Astrocyte of the spinal cord (primary cell): ENCODE measurements around the gene SLC4A3.

ENCODE experiments used
- DNase-seq: peaks from one replicate; pipeline ENCODE4 v3.0.0; 2011; ENCODE audit warnings: low read depth, low spot score
- H3K4me3 ChIP-seq: 2 replicates; pipeline ENCODE4 v1.5.1; 2011; ENCODE audit warnings: low read depth, mild to moderate bottlenecking, low read length, moderate library complexity
- CTCF ChIP-seq: IDR thresholded peaks from 2 replicates; pipeline ENCODE4 v1.5.1; 2012; ENCODE audit warnings: low read depth, mild to moderate bottlenecking, low read length, inconsistent platforms
- in situ Hi-C: cut with HindIII; loops from 2 replicates; pipeline ENCODE4 v1.10.0; 2017; ENCODE audit warnings: low sequenced_read_pairs

The SLC4A3 gene

GRCh38 chr2:219658196-219658846, 30.9 kb downstream of the SLC4A3 start:
- no peak for TF ChIP-seq CTCF
- DNase-seq: peak; percentile 57
- no peak overlapping the region for H3K4me3 ChIP-seq
- in situ Hi-C loops: no loop called here

- TF ChIP-seq CTCF: no peak
- H3K4me3 ChIP-seq: no peak overlapping the region
- in situ Hi-C loops: no loop called here
- no peak for DNase-seq
Measured at GRCh38 chr2:219658874-219659273, 31.4 kb downstream of the SLC4A3 start.

- DNase-seq: no peak
- no peak for TF ChIP-seq CTCF
- no peak overlapping the region for H3K4me3 ChIP-seq
- in situ Hi-C loops: no loop called here
Measured at GRCh38 chr2:219661197-219661954, 33.9 kb downstream of the SLC4A3 start.

- no peak overlapping the region for H3K4me3 ChIP-seq
- in situ Hi-C loops: no loop called here
- DNase-seq: peak; percentile 32
- TF ChIP-seq CTCF: no peak
Measured at GRCh38 chr2:219661955-219662395, 34.5 kb downstream of the SLC4A3 start.

- no peak for TF ChIP-seq CTCF
- in situ Hi-C loops: no loop called here
- no peak for DNase-seq
- no peak overlapping the region for H3K4me3 ChIP-seq
Measured at GRCh38 chr2:219662566-219662965, 35.1 kb downstream of the SLC4A3 start.

- in situ Hi-C loops: no loop called here
- TF ChIP-seq CTCF: no peak
- H3K4me3 ChIP-seq: no peak overlapping the region
Measured at GRCh38 chr2:219663116-219663762, 35.8 kb downstream of the SLC4A3 start.

More at GRCh38 chr2:219663116-219663762, 35.8 kb downstream of the SLC4A3 start:
- DNase-seq: no peak
